ENCODE results near the gene MEGF6. TPM values are rescaled to one million over a fixed set of nuclear protein-coding genes. Genes with fewer than 3 reads are reported as not detected.

The MEGF6 gene
- total RNA-seq, 1 donor from 2014 or later = 9.5 TPM

GRCh38 chr1:3547055-3548005 lies 64.0 kb downstream of the MEGF6 start:
- H3K4me3 ChIP-seq = no peak overlapping the region
- intact Hi-C loops (cut with micrococcal nuclease) = no loop called here
- no peak for DNase-seq
- no peak for TF ChIP-seq CTCF (IDR thresholded peaks at IDR 0.05; ENCODE audit: borderline replicate concordance)
- no peaks in the 10 kb centered on the region for H3K36me3 ChIP-seq
- H3K9me3 ChIP-seq (replicated peaks) = no peaks in the 10 kb centered on the region
- peaks cover 44% of the 10 kb centered on the region for H3K27me3 ChIP-seq (ENCODE audit: low read depth)
- peaks cover 39% of the 10 kb centered on the region for H3K4me1 ChIP-seq
- no peak overlapping the region for H3K27ac ChIP-seq (replicated peaks)

GRCh38 chr1:3546048-3546384 lies 65.3 kb downstream of the MEGF6 start:
- no peak overlapping the region for H3K27ac ChIP-seq (replicated peaks)
- no peaks in the 10 kb centered on the region for H3K9me3 ChIP-seq (replicated peaks)
- no peak for DNase-seq
- H3K27me3 ChIP-seq (ENCODE audit: low read depth) = peaks cover 33% of the 10 kb centered on the region
- no peak for TF ChIP-seq CTCF (IDR thresholded peaks at IDR 0.05; ENCODE audit: borderline replicate concordance)
- H3K4me1 ChIP-seq = peaks cover 47% of the 10 kb centered on the region
- intact Hi-C loops (cut with micrococcal nuclease) = no loop called here
- H3K36me3 ChIP-seq = no peaks in the 10 kb centered on the region
- H3K4me3 ChIP-seq = no peak overlapping the region

- peaks cover 44% of the 10 kb centered on the region for H3K4me1 ChIP-seq
- no peaks in the 10 kb centered on the region for H3K9me3 ChIP-seq (replicated peaks)
- H3K4me3 ChIP-seq = no peak overlapping the region
- intact Hi-C loops (cut with micrococcal nuclease) = no loop called here
- H3K36me3 ChIP-seq = no peaks in the 10 kb centered on the region
- no peak for DNase-seq
- no peak for TF ChIP-seq CTCF (IDR thresholded peaks at IDR 0.05; ENCODE audit: borderline replicate concordance)
- H3K27ac ChIP-seq (replicated peaks) = no peak overlapping the region
- H3K27me3 ChIP-seq (ENCODE audit: low read depth) = peaks cover 28% of the 10 kb centered on the region
These were observed 65.8 kb downstream of the MEGF6 start for GRCh38 chr1:3545363-3546047.

- Histone ChIP-seq H3K27me3 (ENCODE audit: low read depth) (peaks cover 19% of the 10 kb centered on the region), H3K4me3 (no peak overlapping the region), H3K9me3 (replicated peaks) (no peaks in the 10 kb centered on the region), H3K4me1 (peaks cover 48% of the 10 kb centered on the region), H3K27ac (replicated peaks) (no peak overlapping the region), H3K36me3 (no peaks in the 10 kb centered on the region)
- TF ChIP-seq CTCF (IDR thresholded peaks at IDR 0.05; ENCODE audit: borderline replicate concordance) = no peak
- intact Hi-C loops (cut with micrococcal nuclease) = no loop called here
- DNase-seq = no peak
These were observed 67.0 kb downstream of the MEGF6 start for GRCh38 chr1:3544040-3544977.
